Left kidney (tissue), 2 donors: Measurements from ENCODE around the gene CCNJL. TPM values are rescaled to one million over a fixed set of nuclear protein-coding genes. Genes with fewer than 3 reads are reported as not detected.

Experiments
- DNase-seq: peaks from one replicate; pipeline ENCODE4 v3.0.0-alpha.2; 2013
- polyA plus RNA-seq: library from polyadenylated mRNA; unstranded; fragments of 120-200 nt; gene quantifications from one replicate; pipeline ENCODE4 v1.2.1, GENCODE V29; 2013; ENCODE audit not compliant: insufficient read length

Gene CCNJL
- polyA plus RNA-seq, 1 donor, result 8.2 TPM

DNA sequence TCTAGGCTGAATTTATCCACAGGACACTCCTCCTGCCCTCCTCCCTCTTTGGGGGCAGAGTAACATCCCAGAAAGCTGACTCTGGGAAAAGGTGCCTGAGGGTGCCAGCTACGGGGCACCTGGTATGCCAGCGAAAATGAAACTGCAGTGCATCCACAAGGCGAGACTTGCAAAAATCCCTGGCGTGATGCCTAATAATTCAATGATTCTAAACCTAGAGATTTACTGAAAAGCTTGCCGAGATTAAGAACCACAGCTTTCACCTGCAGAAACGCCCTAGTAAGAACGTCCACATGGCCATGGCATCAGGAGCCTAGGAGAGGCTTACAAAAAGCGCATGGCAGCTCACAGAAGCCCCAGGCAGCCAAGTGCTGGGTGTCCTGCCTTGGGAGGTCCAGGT is 20.9 kb downstream of the CCNJL start:
- no peak for DNase-seq

DNA sequence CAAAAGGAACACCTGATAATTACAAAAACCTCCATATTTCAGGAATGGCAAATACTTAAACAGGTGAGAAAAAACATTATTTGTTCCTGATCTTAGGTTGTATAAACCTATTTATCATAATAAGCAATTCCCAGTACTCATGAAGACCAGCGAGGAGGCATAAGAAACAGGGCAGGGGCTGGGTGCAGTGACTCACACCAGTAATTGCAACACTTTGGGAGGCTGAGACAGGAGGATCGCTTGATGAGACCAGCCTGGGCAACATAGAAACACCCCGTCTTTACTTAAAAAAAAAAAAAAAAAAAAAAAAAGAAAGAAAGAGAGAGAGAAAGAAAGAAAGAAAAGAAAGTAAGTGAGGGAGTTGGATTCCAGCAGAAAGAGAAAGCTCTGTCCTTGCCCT is 21.6 kb downstream of the CCNJL start:
- no peak for DNase-seq

DNA sequence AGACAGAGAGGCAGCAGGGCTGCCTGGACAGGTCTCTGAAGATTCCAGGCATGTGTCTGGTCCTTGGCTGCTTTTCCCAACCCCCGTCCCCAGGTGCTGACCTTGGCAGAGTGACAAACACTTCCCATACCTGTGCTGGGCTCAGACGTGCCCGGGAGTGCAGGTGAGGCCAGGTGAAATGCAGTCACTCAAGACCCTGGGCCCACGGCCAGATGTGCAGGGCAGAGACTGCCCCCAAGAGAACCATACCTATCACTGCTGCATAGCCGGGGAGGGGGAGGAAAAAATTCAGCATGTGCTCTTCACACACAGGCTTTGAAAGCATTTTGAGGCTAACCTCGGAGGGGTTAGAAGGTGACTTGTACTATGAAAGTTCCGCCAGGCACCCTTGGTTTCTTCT is 22.6 kb downstream of the CCNJL start:
- no peak for DNase-seq

DNA sequence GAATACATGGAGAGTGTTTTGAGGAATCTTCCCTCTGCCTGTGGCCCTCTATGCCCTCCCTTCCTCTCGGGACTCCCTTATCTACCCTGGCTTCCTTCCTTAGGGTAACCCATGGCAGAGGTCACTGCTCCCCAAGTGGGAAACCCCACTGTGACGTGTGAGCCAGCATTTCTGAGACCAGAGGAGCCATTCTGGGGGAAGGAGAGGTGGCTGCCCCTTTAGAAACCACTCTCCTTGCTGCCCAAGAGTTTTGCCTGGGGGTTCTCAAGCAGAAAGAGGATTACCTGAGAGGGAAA is 23.1 kb downstream of the CCNJL start:
- DNase-seq, result no peak

DNA sequence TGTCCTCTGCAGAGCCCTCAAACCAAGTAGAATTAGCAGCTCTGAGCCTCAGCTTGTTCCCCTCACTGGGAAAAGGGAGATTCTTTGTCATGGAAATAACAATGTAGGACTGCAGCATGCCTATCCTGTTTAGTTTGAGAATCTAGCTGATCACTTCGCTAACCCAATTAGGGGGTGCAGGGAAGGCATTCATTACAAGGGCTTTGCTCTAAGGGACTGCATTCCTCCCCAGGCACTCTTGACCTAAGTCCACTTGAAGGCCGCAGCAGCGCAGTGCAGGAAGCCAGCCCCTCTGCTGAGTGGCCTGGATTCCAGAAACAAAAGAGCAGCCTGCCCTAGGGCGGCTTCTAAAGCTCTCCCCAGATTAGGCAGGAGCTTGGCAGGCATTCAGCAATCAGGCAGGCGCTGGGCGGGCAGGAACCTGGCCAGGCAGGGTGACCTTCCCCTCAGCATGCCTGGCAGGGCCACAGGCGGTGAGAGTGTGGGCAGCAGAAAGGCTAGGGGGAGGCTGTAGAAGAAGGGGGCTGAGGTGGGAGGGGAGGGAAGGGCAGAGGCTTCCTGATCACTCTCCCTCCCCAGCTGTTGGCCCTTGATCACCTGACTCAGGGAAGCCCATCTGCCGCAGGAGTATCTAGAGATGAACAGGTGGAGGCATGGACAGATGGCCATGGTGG is 24.8 kb downstream of the CCNJL start:
- peak; percentile 34 for DNase-seq

DNA sequence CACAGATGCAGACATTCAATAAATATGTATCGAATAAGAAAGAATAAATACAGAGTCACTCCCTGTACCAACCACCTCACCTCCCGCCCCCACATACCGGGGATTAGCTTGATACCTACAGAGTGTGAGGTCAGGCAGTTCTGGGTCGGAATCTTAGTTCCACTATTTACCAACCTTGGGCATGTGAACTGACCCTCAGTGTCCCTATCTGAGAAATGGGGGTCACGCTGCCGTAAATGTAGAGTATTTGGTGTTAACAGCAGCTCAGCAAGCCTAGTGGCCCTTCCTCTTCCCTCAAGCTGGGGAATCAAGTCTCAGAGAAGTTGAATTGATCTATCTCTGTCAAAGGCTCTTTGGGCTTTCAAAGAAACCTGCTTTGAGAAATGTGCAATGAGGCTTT is 25.4 kb downstream of the CCNJL start:
- DNase-seq, result no peak

DNA sequence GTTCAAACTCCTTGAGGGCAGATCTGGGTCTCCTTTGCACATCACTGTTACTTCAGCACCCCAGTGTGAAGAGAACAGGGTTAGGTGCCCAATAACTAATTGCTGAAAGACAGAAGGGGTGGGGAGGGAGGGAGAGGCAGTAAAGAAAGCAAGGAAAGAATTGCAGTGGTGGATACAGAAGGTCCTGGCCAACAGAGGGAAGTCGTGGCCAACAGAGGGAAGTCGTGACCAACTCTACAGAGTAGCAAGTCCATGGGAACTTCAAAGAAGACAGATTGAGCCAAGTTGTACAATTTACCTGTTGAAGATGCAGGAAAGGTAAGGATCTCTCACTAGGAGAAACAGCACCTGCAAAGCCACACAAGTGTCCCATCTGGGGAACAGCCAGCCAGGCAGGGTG is 27.0 kb downstream of the CCNJL start:
- DNase-seq, result no peak

DNA sequence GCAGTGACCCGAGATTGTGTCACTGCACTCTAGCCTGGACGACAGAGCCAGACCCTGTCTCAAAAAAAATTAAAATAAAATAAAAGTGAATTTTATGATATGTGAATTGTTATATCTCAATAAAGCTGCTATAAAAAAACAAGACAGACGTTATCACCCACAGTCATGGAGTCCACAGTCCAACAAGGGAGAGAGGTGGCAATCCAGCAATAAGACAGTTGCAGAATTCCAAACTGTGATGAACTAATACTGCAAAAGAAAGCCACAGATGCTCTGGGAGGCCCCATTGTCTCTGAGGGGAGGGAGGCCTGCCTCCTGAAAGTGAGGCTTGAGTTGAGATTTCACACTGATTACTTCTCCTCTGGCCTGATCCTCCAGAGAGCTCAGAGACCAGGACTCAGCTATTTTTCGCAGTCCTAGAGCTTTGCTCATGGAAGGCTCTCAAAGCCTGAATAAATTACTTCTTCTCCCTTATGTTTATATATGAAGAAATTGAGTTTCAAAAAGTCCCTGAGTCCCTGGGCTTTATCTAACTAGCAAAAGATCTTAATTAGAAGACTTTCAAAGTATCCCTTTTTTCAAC is 28.0 kb downstream of the CCNJL start:
- no peak for DNase-seq

DNA sequence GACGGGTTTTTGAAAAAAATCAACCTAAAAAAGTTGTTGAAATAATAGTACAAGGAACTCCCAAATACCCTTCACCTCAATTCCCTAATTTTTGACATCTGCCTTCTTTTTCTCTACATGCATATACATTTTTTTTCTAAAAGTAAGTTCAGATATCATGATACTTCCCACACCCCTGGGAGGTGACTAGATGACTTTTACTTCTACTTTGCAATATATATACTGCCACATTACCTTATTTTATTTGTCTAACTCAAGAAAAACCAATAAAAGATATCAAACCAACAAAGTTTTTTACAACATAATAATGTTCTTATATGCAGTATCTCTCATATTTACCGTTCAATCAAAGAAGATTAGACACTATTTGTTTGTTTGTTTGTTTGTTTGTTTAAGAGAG is 31.1 kb downstream of the CCNJL start:
- no peak for DNase-seq

DNA sequence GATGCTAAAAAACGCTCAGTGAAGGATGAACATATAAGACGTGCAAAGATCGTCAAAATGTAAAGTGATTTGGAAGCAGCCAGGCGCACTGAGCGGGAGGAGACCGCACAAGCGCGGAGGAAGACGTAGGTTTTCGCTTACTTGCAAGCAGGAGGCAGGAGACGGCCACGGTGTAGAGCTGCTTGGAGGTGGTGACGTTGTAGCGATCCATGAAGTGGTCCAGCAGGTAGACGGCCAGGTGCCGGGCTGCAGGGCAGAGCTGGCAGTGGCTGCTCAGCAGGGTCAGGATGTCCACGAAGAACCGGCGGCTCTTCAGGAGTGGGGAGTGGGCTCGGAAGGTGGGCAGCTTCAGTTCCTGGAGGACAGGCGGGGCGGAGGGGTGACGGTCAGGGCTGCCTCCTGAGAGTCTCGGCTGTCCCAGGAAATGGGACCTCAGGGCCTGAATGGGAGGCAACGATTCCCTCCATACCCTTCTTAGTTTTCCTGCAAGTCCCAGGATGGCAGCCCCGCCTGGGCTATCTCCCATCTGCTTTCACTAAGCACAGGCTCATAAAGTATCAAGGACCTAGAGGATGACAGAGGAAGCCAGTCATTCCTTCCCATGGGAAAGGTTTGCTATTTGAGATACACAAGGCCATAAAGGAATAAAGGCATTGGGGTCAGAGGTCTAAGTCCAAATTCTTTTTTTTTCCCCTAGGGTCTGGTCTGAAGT is 31.8 kb downstream of the CCNJL start:
- DNase-seq, result no peak

DNA sequence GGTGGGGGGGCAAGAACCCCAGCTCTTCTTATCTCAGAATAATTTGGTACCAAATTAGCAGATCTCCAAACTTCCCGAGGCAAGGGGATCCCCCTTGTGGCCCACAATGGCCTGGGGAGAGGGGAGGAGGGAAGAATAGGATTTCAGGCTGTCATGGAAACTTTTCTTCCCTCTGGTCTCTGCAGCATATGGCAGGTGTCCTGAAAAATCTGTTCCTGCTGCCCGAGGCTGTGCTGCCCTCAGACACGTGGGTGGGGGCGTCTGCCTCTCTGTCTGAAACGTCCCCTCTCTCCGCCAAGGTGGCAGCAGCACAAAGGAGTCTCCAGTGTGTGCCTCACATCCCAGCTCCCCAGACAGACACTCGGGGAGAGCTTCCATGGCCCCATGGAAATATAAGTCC is 34.0 kb downstream of the CCNJL start:
- DNase-seq, result no peak

DNA sequence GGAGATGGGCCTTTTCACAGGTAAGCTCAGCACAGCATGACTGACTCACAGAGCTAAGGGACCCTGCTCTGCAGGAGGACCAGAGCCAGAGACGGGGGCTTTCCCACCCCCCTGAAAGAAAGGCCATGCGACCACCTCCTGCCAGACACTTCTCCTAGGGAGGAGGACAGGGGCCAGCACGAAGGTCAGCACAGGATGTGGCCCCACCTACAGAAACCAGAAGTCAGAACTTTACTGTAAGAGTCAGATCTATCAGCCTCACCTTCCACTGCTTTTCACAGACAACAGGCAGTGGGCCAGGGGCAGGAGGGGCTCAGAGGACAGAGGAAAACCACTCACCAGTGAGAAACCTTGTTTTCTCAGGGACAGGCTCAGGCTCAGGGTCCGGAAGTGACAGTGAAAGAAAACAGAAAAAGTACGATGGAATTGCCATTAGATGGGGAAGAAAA is 37.9 kb downstream of the CCNJL start:
- DNase-seq, result no peak

DNA sequence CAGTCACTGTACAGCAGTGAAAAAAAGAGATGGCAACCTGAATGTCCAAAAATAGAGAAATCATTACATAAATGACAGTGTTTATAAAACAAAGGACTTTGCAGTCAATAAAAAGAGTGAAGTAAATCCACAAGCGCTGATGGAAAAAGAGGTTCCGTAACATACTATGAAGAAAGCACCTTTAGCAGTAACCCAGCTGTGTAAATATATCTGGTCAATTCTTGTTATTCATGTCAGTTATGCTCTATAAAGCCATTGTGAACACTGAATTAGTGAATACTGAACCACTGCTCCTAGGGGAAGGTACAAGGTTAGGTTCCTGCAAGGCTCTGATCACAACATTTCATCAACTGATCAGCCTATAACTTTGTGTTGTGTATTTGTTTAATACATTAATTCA is 39.5 kb downstream of the CCNJL start:
- DNase-seq, result no peak

DNA sequence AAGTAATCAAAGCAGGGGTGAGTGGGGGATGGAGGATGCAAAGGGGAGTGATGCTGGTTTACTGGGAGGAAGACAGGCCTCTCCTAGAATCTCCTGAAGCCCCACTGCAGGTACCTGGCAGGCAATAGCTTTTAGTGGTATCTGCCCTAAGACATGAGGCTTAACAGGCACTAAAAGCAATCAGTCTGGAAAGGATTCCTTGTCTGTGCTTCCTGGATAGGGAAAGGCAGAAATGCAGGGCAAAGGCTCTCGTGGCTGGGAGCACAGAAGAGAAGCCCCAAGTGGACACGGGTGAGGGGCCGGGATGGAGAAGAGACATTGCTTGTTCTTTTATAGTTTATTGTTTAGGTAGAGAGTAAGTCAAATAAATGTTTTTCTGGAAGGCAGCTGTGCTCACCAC is 40.1 kb downstream of the CCNJL start:
- no peak for DNase-seq

DNA sequence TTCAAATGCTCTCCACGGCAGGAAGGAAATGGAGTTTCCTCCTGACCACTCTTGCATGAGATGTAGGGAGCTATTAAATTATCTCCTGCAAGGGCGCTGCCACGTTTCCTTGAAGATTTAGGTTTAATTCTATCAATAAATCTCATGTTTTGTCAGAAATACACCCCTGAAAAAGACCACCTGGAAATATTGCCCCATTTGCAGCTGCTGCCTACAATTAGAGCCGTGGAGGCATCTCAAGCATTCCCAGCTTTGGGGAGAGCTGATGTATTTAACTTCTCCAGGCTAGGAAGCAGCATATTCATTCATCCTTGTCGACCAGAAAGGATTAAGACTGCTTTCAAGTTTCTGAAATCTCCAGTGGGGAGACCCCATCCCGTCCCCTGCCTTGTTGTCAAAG is 40.5 kb downstream of the CCNJL start:
- DNase-seq, result no peak

DNA sequence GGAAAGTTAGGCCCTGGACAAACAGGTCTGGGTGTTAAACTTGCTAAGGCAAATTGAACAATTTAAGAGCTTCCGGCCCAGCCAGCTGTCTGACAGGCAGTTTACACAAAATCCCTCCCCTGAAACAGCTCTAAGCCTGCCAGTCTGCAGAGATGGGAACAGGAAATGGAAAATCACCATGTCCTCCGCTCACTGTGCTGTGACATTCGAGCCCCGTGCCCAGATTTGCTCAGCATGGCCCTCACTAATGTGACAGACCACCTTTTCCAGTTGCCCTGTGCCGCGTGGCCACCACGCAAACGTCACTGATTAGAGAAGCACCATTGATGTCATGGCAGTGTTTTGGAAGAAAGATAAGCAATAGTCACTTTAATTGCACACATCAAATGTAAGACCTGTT is 41.0 kb downstream of the CCNJL start:
- DNase-seq, result peak; percentile 49

DNA sequence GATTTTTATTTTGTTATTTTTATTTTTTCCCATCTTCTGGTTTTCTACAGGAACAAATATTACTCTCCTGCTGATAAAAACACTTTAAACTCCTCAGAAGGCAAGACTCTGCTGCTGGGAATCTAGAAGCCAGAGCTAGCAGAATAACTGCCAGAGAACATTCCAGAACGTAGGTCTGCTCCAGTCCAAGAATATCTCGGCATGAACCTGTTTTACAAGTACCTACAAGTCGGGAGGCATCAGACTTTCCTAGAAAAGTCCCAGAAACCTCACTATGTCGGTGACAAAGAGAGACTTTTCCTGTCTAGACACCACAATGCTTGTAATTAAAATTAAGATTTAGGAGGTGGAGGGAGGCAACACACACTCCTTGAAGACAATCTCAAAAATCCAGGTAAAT is 41.7 kb downstream of the CCNJL start:
- no peak for DNase-seq

DNA sequence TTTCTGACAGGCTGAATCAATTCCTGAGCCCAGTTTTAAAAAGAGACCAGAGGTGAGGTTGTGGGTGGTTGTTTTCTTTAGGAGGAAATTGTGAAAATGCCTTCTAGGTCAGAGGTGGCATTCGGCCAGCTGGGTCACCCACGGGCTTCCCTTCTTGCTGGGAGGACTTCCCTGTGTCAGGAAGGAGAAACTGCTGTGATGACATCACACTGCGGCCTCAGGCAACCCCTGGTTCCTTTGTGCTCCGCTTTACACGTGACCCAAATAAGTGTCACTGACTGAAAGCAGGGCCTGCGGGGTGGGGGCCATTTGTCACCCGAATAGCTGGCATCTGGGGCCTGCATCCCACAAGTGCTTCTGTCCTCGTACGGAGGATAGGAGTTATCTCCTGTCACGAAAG is 43.3 kb downstream of the CCNJL start:
- no peak for DNase-seq

DNA sequence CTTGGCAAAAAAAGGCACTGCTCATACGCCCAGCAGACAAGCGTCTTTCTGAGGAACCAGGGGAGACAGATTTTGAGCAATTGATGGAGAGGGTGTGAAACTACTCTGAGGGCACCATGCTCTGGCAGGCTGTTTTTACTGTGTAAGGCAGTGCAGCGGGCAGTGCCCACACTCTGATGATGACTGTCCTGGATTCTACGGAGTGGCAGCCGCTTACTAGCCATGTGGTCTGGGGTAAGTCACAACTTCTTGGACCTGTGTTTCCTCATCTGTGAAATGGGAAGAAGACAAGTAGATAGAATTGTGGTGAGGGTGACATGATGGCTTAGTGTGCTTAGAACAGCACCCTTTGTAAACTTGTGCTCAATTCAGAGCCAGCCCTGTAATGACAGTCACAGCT is 44.2 kb downstream of the CCNJL start:
- DNase-seq, result no peak

DNA sequence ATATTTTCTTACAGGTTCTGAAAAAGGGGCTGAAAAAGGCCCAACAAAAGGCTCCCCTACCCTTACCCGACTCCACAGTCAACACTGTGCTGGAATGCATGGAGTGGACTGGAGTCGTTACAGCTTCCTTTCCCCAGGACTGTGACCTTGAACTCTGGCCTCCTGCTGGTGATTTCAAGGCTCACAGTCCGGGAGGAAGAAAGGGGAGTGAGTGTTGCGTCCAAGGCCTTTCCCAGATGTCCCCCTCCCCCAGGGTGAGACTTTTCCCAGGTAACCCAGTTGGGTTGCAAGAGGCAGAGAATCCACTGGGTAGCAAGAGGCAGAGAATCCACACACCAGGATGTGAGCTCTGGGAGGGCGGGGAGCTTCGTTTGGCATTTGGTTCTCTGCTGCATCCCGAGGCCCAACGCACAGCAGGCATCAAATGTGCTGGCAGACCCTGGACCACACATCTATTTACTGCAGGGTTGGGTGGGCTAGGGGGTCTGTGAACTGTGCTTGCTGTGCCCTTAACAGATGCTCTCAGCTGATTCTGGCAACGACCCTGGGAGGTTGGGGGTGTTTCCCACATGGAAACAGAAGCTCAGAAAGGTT is 45.5 kb downstream of the CCNJL start:
- no peak for DNase-seq

DNA sequence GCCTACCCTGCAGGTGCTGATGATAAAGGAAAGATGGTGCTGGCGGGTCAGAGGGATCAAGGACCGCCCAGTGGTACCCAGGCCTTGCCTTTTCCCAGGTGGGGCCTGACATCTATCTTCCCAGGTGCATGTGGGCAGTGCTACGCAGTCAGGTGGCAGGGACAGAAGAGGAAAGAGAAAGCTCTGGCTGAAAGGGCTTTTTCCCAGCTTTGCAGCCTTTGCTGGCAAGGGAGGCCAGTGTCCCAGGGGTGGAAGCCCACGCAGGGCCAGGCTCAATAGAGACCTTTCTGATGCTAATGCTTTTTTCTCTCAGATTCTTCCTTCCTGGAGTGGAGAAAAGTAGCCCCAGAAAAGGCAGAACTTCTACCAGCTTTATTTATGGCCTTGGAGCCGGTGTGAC is 46.3 kb downstream of the CCNJL start:
- DNase-seq, result no peak

DNA sequence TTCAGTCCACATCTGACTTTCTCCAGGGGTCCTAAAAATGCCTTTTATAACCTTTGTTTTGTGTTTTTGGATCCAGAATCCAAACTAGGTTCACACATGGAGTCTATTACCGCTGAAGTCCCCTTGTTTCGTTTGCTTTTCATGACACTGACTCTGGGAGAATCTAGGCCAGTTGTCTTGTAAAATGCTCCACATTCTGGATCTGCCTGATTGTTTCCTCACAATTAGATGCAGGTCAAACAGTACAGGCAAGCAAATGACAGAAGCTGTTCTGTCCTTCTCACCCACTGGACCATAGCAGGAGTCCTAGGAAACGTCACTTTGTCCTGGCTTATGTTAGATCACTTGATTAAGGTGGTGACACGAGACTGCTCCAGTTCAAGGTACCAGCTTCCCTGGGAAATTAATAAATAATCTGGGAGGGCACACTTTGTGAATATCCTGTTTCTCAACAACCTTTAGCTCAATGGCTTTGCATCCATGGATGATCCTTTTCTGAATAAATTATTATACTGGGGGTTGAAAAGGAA is 49.0 kb downstream of the CCNJL start:
- no peak for DNase-seq
